Right lobe of liver (tissue), 4 donors: ENCODE measurements around the gene LCLAT1.

Experiments
- POLR2A ChIP-seq: fragments of 450-650 bp; IDR thresholded peaks from one replicate; pipeline ENCODE4 v1.6.1; 2017; ENCODE audit warnings: antibody characterized with exemption, mild to moderate bottlenecking
- TF ChIP-seq, protein P1 (sequence below), 4 donors: fragments of 200-600 bp in 3 of 4; fragments of 450-650 bp in 1 of 4; IDR thresholded peaks; one replicate each; pipeline versions ENCODE4 v1.5.1 to v1.8.0; 2016 to 2022; ENCODE audit warnings: antibody characterized with exemption in 4 of 4, mild to moderate bottlenecking in 2 of 4
- donor health status: DM: no; HTN: no; CAD: no.
- donor health status: DM: no; HTN: no; CAD: no.
- donor health status: DM: no; HTN: yes; CAD: no.

DNA sequence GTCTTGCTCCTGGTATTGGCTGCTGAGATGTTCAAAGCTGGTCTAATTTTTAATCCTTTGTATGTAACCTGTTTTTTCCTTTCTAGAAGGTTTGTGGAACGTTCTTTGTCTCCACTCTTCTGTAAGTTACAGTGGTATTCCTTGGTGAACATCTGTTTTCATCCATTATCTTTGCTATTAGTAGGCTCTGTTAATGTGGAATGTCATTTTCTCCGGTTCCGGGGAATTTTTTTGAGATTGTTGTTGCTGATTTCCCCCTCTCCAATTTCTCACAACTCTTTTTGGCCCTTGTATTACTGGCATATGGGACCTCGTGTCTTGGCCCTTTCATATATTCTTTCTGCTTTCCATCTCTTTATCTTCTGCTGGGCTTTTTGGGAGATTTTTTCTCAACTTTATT is 63.4 kb downstream of the LCLAT1 start:
- TF ChIP-seq, protein P1, sequence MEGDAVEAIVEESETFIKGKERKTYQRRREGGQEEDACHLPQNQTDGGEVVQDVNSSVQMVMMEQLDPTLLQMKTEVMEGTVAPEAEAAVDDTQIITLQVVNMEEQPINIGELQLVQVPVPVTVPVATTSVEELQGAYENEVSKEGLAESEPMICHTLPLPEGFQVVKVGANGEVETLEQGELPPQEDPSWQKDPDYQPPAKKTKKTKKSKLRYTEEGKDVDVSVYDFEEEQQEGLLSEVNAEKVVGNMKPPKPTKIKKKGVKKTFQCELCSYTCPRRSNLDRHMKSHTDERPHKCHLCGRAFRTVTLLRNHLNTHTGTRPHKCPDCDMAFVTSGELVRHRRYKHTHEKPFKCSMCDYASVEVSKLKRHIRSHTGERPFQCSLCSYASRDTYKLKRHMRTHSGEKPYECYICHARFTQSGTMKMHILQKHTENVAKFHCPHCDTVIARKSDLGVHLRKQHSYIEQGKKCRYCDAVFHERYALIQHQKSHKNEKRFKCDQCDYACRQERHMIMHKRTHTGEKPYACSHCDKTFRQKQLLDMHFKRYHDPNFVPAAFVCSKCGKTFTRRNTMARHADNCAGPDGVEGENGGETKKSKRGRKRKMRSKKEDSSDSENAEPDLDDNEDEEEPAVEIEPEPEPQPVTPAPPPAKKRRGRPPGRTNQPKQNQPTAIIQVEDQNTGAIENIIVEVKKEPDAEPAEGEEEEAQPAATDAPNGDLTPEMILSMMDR (IDR thresholded peaks at IDR 0.05) = no peak
- no peak for TF ChIP-seq POLR2A
